ENCODE data around the gene GPR157. TPM values are rescaled to one million over a fixed set of nuclear protein-coding genes. Genes with fewer than 3 reads are reported as not detected.
"Not testable (repeated sequence)": the region's sequence is repeated elsewhere in the genome, so short reads cannot be mapped to it uniquely, and the experiment has no call there.

GPR157 gene
- total and polyA plus RNA-seq, 2 of the 13 experiments (the other 11 are each of a cell fraction or from before 2014, with no cell fraction given) = 10.1 to 19.2 TPM

- Histone ChIP-seq H3K4me1 (ENCODE audit: insufficient read depth, low read length) (peaks cover 41% of the 10 kb centered on the region), H3K9me3 (ENCODE audit: low read length) (no peaks in the 10 kb centered on the region), H3K4me3 (replicated peaks in 1 of 3; ENCODE audit: insufficient read depth in 1 of 3, low read depth in 2 of 3, low read length in 3 of 3) (peak overlapping the region; percentile 12 to 71 (median 23); a peak in 3 of 6 replicates), H3K4me2 (ENCODE audit: low read depth, low read length) (peak overlapping the region; percentile 96), H4K20me1 (ENCODE audit: insufficient read depth, low read length) (no peaks in the 10 kb centered on the region; the same call in none of the 2 replicates), H2AFZ (ENCODE audit: low read length) (no peak overlapping the region), H3K9ac (ENCODE audit: insufficient read depth, low read depth, low read length) (peak overlapping the region; percentile 79; the same call in 1 of the 2 replicates), H3K27me3 (ENCODE audit: control insufficient read depth in 1 of 2, insufficient read depth in 2 of 2, low read length in 2 of 2) (no peaks in the 10 kb centered on the region; a peak in 1 of 5 replicates), H3K36me3 (replicated peaks in 1 of 2; ENCODE audit: control insufficient read depth in 1 of 2, insufficient read depth in 2 of 2, low read length in 2 of 2) (peaks cover 0 to 2% of the 10 kb centered on the region in 2 experiments; a peak in 1 of 5 replicates), H3K27ac (ENCODE audit: extremely low read length, insufficient read depth, low read length) (no peak overlapping the region), H3K79me2 (ENCODE audit: insufficient read depth, low read length) (peaks cover 39% of the 10 kb centered on the region)
- 80% methylated on average over 2 of the region's 2 CpGs for WGBS (ENCODE audit: low lambda C conversion rate)
- DNase-seq (ENCODE audit: low spot score) (no peak), FAIRE-seq (no peak), ATAC-seq (no peak)
- ChIA-PET CTCF (ENCODE audit: low intra/inter-chr PET ratio, low total read pairs) (no interaction called here), POLR2A (interaction anchor here (4.6 kb wide), 1 partner anchor 15 kb away, joined by 25 read pairs; no protein-coding TSS in a partner anchor)
- intact Hi-C loops (cut with micrococcal nuclease; ENCODE audit: unreplicated experiment) (no loop called here), in situ Hi-C loops (cut with HindIII; ENCODE audit: extremely low pct_ligation_motif_present, low pct_unique_long_range_greater_than_20kb) (no loop called here)
- no peak for TF ChIP-seq SYNCRIP (IDR thresholded peaks at IDR 0.05; ENCODE audit: insufficient read depth, low read depth, low read length)
- TF ChIP-seq JUND (CRISPR knock-in tag; IDR thresholded peaks at IDR 0.05) = no peak
- TF ChIP-seq, protein P1, sequence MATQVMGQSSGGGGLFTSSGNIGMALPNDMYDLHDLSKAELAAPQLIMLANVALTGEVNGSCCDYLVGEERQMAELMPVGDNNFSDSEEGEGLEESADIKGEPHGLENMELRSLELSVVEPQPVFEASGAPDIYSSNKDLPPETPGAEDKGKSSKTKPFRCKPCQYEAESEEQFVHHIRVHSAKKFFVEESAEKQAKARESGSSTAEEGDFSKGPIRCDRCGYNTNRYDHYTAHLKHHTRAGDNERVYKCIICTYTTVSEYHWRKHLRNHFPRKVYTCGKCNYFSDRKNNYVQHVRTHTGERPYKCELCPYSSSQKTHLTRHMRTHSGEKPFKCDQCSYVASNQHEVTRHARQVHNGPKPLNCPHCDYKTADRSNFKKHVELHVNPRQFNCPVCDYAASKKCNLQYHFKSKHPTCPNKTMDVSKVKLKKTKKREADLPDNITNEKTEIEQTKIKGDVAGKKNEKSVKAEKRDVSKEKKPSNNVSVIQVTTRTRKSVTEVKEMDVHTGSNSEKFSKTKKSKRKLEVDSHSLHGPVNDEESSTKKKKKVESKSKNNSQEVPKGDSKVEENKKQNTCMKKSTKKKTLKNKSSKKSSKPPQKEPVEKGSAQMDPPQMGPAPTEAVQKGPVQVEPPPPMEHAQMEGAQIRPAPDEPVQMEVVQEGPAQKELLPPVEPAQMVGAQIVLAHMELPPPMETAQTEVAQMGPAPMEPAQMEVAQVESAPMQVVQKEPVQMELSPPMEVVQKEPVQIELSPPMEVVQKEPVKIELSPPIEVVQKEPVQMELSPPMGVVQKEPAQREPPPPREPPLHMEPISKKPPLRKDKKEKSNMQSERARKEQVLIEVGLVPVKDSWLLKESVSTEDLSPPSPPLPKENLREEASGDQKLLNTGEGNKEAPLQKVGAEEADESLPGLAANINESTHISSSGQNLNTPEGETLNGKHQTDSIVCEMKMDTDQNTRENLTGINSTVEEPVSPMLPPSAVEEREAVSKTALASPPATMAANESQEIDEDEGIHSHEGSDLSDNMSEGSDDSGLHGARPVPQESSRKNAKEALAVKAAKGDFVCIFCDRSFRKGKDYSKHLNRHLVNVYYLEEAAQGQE (IDR thresholded peaks at IDR 0.05; ENCODE audit: borderline replicate concordance in 1 of 2, low read depth in 1 of 2, low read length in 2 of 2) = no peak
- TF ChIP-seq ZNF777 (CRISPR knock-in tag; IDR thresholded peaks at IDR 0.05) = no peak
- no peak for TF ChIP-seq GRHL1 (CRISPR knock-in tag; conservative IDR thresholded peaks at IDR 0.05)
- no peak for TF ChIP-seq ZNF713 (CRISPR knock-in tag; IDR thresholded peaks at IDR 0.05)
- TF ChIP-seq SRSF1 (optimal IDR thresholded peaks at IDR 0.05; ENCODE audit: low read depth, low read length) = no peak
- no peak for TF ChIP-seq ZNF263 (CRISPR knock-in tag; IDR thresholded peaks at IDR 0.05)
- TF ChIP-seq CREBL2 (CRISPR knock-in tag; IDR thresholded peaks at IDR 0.05; ENCODE audit: borderline replicate concordance) = no peak
- TF ChIP-seq ZNF761 (CRISPR knock-in tag; conservative IDR thresholded peaks at IDR 0.05) = no peak
- TF ChIP-seq ATF7-NPFF (CRISPR knock-in tag; IDR thresholded peaks at IDR 0.05; ENCODE audit: low read depth) = no peak
- TF ChIP-seq HOXA7 (CRISPR knock-in tag; IDR thresholded peaks at IDR 0.05) = no peak
- no TSS peak for BruUV-seq (replicated peaks)
Measured at GRCh38 chr1:9126511-9126910, 2.4 kb downstream of the GPR157 start.

DNA sequence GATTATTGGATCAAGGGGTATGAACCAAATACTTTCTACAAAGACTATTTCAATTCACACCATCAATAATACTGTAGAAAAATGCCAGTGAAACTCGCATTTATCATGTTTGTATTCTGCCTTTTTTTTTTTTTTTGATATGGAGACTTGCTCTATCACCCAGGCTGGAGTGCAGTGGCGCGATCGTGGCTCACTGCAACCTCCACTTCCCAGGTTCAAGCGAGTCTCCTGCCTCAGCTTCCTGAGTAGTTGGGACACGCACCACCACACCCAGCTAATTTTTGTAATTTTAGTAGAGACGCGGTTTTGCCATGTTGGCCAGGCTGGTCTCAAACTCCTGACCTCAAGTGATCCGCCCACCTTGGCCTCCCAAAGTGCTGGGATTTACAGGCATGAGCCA is 3.1 kb downstream of the GPR157 start:
- POLR2A ChIA-PET; H3K9me3 ChIP-seq (ENCODE audit: low read length); CTCF ChIA-PET (ENCODE audit: low intra/inter-chr PET ratio, low total read pairs); in situ Hi-C loops (cut with HindIII; ENCODE audit: extremely low pct_ligation_motif_present, low pct_unique_long_range_greater_than_20kb); DNase-seq (ENCODE audit: low spot score); H3K27ac ChIP-seq (ENCODE audit: extremely low read length, insufficient read depth, low read length); H3K9ac ChIP-seq (ENCODE audit: insufficient read depth, low read depth, low read length); intact Hi-C loops (cut with micrococcal nuclease; ENCODE audit: unreplicated experiment); H4K20me1 ChIP-seq (ENCODE audit: insufficient read depth, low read length); ATAC-seq; H2AFZ ChIP-seq (ENCODE audit: low read length); H3K27me3 ChIP-seq (ENCODE audit: control insufficient read depth in 1 of 2, insufficient read depth in 2 of 2, low read length in 2 of 2); BruUV-seq (replicated peaks); H3K4me3 ChIP-seq (replicated peaks in 1 of 3; ENCODE audit: insufficient read depth in 1 of 3, low read depth in 2 of 3, low read length in 3 of 3); H3K36me3 ChIP-seq (replicated peaks in 1 of 2; ENCODE audit: control insufficient read depth in 1 of 2, insufficient read depth in 2 of 2, low read length in 2 of 2); FAIRE-seq: not testable (repeated sequence)
- 95% methylated on average over 9 of the region's 9 CpGs for WGBS (ENCODE audit: low lambda C conversion rate)
- peaks cover 39% of the 10 kb centered on the region for H3K79me2 ChIP-seq (ENCODE audit: insufficient read depth, low read length)
- H3K4me1 ChIP-seq (ENCODE audit: insufficient read depth, low read length) = peaks cover 44% of the 10 kb centered on the region
- H3K4me2 ChIP-seq (ENCODE audit: low read depth, low read length) = peak overlapping the region; percentile 96; the same call in 1 of the 2 replicates

All from HepG2 (cell line).